GM12865 (cell line): ENCODE measurements around the gene ABHD12B.
A peak's percentile ranks its signal among the peaks of the same experiment; 100 is the strongest.

Experiments
- DNase-seq: peaks from one replicate; pipeline ENCODE4 v3.0.0; 2010; ENCODE audit warnings: low read depth
- H3K4me3 ChIP-seq: 2 replicates; pipeline ENCODE4 v1.5.1; 2011; ENCODE audit warnings: mild to moderate bottlenecking, low read depth, low read length, control low read depth
- TF ChIP-seq, protein P1 (sequence below): IDR thresholded peaks from 2 replicates; pipeline ENCODE4 v1.5.1; 2011; ENCODE audit warnings: low read length, control low read depth, low read depth, inconsistent platforms; ENCODE audit not compliant: insufficient read depth; ENCODE audit errors: missing control alignments

ABHD12B gene

DNA sequence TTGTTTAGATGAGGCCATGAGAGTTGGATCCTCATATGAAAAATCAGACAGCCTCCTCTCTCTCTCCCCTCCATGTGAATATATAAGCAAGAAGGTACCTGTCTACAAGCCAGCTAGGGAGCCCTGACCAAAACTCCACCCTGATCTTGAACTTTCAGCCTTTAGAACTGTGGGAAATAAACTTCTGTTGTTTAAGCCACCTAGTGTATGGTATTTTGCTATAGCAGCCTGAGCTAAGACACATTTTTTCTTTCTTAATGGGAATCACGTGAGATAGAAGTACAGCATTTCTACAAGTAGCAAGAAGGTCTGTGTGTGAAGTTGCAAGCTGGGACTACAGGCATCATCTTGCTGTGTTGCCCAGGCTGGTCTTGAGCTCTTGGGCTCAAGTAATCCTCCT is 16.3 kb upstream of the ABHD12B start:
- TF ChIP-seq, protein P1, sequence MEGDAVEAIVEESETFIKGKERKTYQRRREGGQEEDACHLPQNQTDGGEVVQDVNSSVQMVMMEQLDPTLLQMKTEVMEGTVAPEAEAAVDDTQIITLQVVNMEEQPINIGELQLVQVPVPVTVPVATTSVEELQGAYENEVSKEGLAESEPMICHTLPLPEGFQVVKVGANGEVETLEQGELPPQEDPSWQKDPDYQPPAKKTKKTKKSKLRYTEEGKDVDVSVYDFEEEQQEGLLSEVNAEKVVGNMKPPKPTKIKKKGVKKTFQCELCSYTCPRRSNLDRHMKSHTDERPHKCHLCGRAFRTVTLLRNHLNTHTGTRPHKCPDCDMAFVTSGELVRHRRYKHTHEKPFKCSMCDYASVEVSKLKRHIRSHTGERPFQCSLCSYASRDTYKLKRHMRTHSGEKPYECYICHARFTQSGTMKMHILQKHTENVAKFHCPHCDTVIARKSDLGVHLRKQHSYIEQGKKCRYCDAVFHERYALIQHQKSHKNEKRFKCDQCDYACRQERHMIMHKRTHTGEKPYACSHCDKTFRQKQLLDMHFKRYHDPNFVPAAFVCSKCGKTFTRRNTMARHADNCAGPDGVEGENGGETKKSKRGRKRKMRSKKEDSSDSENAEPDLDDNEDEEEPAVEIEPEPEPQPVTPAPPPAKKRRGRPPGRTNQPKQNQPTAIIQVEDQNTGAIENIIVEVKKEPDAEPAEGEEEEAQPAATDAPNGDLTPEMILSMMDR = no peak
- no peak for DNase-seq
- H3K4me3 ChIP-seq = no peak overlapping the region

DNA sequence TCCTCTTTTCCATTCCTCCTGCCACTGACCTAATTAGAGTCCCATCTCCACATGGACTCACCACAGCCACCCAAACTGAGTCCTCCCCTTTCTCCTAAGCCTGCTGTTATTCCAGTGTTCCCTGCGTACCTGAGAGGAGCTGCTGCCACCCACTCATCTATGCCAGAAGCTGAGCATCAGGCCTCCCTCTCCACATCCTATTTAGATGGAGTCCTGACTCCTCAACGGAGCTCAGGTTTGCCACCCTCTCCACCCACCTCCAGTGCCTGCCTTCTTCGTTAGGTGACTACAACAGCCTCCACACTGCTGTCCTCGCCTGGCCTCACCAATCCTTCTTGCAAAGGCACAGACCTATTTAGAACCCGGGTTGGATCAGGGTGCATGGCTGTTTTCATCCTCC is 15.2 kb upstream of the ABHD12B start:
- H3K4me3 ChIP-seq = no peak overlapping the region
- no peak for DNase-seq
- TF ChIP-seq, protein P1 = no peak

DNA sequence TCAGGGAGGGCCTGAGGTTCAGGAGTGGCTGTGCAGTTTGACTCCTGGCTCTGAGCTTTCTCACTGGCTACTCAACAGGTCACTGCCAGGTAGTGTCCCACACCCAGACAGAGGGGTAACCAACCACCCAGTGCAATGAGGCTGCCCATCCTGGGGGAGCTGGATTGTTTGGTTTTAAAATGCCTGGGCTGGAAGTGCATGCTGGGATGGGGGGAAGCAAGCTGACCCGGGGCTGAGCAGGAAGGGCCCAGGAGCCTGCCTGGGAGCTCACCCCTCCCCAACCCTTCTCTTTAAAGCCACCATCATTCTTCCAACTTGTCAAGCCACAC is 12.6 kb upstream of the ABHD12B start:
- TF ChIP-seq, protein P1 = no peak
- H3K4me3 ChIP-seq = peak overlapping the region; percentile 75
- peak; percentile 11 for DNase-seq

DNA sequence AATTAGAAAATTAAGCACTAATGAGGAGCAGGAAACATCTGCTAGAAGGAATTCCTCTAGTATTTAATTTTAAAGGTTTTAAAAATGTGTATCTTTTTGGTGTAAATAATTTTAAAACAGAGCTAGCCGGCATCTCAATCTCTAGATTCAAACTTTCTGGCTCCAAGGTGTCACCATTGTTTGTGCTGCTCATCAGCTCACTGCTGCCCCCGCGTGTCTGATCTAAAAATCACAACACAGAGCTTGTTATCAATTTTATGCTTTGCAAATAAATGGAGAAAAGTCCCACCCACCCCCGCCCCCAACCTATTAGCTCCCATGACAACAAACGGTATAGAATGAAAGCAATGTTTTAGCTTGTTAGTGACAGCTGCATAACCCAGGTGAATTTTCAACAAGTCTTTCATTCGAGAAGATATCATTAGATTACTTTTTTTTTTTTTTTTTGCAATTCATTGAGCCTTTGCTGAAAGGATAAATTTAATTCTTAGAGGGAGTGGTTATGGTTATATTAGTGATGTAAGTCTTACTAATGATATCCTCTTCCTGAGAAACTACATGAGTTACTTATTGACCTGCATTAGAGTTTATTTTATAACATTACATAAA is 11.3 kb upstream of the ABHD12B start:
- peak overlapping the region; percentile 75 for H3K4me3 ChIP-seq
- peak; percentile 90 for DNase-seq
- TF ChIP-seq, protein P1 = peak; percentile 70

DNA sequence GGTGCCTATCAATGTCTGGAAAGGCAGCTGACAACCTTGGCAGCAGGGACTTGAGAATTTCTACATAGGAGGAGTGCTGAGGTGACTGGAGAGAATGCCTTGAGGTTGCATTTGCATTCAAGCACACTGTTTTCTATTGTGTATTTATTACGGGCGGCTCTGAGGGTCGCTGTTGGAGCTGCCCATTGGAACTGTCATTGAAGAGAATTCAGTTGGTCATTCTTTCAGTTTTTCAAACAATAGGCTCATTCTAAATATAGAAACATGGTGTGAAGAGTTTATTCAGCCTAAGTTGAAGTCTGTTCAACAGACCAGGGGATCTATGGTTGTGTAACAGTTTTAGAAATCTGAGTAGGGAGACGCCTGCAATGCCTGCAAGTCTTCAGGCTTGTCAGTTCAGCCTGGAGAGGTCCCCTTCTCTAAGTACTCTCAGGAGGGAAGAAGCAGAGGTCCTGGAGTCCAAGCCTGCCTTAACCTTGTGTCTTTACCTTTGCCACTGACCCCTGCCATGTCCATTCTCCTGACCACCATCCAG is 9.8 kb upstream of the ABHD12B start:
- DNase-seq = no peak
- H3K4me3 ChIP-seq = no peak overlapping the region
- TF ChIP-seq, protein P1 = no peak

DNA sequence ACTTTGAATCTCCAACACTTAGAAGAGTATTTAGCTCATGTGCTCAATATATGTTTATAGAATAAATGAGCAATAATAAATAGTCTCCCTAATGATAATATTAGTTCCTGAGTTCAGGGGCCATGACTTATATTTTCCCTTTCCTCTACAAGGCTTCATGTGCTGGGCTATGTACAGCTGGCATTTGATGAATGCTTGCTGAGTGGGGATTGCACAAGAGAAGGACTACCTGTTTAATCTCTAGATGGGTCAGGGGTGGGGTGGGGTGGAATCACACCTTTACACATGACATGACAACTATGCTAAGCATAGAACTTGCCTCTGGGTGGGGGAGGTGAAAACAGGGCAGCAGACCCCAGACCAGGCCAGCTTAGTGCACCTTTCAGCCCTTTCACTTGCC is 7.6 kb upstream of the ABHD12B start:
- TF ChIP-seq, protein P1 = no peak
- no peak overlapping the region for H3K4me3 ChIP-seq
- no peak for DNase-seq

DNA sequence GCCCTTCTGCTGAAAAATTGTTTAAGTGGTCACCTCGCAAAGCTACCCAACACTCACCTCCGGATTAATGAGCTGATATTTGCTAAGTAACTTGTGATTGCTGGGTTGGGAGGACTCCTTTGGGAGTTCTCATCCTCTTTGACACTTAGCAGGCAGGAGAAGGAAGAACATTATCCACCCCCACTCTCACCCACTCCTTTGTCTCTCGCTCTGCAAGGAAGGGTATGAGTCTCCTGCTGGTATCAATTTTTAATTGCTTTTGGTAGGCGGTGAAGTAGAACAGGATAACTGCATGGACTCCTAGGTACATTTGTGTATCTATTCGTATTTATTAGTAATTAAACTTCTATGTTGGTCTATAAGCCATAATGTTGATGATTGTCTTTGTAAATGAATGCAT is 6.9 kb upstream of the ABHD12B start:
- TF ChIP-seq, protein P1 = no peak
- DNase-seq = no peak
- no peak overlapping the region for H3K4me3 ChIP-seq
